Measurements from ENCODE around the gene GADD45B. TPM values are rescaled to one million over a fixed set of nuclear protein-coding genes. Genes with fewer than 3 reads are reported as not detected.

The GADD45B gene
- total and polyA plus RNA-seq, 2 donors (not counting 3 experiments of a cell fraction or from before 2014, with no cell fraction given), result 61.3 to 267 TPM

DNA sequence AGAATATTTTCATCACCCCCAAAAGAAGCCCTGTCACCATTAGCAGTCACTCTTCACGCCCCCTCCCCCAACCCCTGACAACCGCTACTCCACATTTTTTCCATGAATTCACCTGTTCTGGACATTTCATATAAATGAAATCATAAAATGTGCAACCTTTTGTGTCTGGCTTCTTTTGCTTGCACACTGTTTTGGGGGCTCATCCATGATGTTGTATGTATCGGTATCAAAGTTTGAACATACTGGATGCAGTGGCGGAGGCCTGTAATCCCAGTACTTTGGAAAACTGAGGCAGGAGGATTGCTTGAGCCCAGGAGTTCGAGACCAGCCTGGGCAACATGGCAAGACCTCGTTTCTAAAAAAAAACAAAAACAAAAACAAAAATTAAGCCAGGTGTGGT is 7.2 kb downstream of the GADD45B start:
- dilution Hi-C loops (cut with MboI; ENCODE audit: extremely low pct_ligation_motif_present, low sequenced_read_pairs), result no loop called here

More for the DNA sequence above, 7.2 kb downstream of the GADD45B start:
- Histone ChIP-seq H3K27me3 (ENCODE audit: control insufficient read depth in 2 of 2, insufficient read depth in 2 of 2, low read length in 2 of 2) (no peaks in the 10 kb centered on the region), H3K36me3 (ENCODE audit: control insufficient read depth in 2 of 2, extremely low read depth in 1 of 2, insufficient read depth in 2 of 2, low read length in 2 of 2) (no peaks in the 10 kb centered on the region), H2AFZ (ENCODE audit: low read depth, low read length) (no peak overlapping the region), H3K27ac (ENCODE audit: insufficient read depth, low read depth, low read length) (no peak overlapping the region), H3K4me2 (ENCODE audit: insufficient read depth, low read length) (no peak overlapping the region), H3K9me3 (replicated peaks; ENCODE audit: control insufficient read depth, insufficient read depth, low read length) (no peaks in the 10 kb centered on the region), H3K4me3 (replicated peaks in 1 of 3; ENCODE audit: insufficient read depth in 1 of 3, low read depth in 1 of 3, low read length in 3 of 3) (no peak overlapping the region), H4K20me1 (replicated peaks; ENCODE audit: control insufficient read depth, extremely low read depth, insufficient read depth, low read length) (no peaks in the 10 kb centered on the region), H3K4me1 (ENCODE audit: control insufficient read depth, extremely low read depth, insufficient read depth, low read length) (peaks cover 5% of the 10 kb centered on the region), H3K79me2 (ENCODE audit: control insufficient read depth, insufficient read depth, low read length) (peaks cover 6% of the 10 kb centered on the region), H3K9ac (replicated peaks; ENCODE audit: extremely low read depth, insufficient read depth, low read length) (no peak overlapping the region), H3K9me1 (replicated peaks; ENCODE audit: control insufficient read depth, extremely low read depth, insufficient read depth, low read length) (no peaks in the 10 kb centered on the region)
- POLR2A ChIA-PET, result no interaction called here
- FAIRE-seq, result no peak
- intact Hi-C loops (cut with micrococcal nuclease), result no loop called here
- DNase-seq (ENCODE audit: low read depth, low spot score), result no peak
- BruUV-seq (replicated peaks), result no TSS peak
- CTCF ChIA-PET, result no interaction called here
- TF ChIP-seq POLR2A (IDR thresholded peaks at IDR 0.05; ENCODE audit: low read depth, low read length) (no peak), EZH2 (IDR thresholded peaks at IDR 0.05; ENCODE audit: borderline replicate concordance, low read depth, low read length, severe bottlenecking) (no peak), GATA2 (IDR thresholded peaks at IDR 0.05; ENCODE audit: insufficient read depth, insufficient read length, low read depth, low read length) (no peak), JUN (IDR thresholded peaks at IDR 0.05; ENCODE audit: borderline replicate concordance, insufficient read depth, insufficient read length, low read depth) (no peak), POLR2AphosphoS5 (IDR thresholded peaks at IDR 0.05; ENCODE audit: insufficient read depth, low read depth, low read length) (no peak), FOS (IDR thresholded peaks at IDR 0.05; ENCODE audit: borderline replicate concordance, insufficient read depth, low read length) (no peak), MYC (IDR thresholded peaks at IDR 0.05; ENCODE audit: low read depth, low read length) (no peak)
- TF ChIP-seq, protein P1, sequence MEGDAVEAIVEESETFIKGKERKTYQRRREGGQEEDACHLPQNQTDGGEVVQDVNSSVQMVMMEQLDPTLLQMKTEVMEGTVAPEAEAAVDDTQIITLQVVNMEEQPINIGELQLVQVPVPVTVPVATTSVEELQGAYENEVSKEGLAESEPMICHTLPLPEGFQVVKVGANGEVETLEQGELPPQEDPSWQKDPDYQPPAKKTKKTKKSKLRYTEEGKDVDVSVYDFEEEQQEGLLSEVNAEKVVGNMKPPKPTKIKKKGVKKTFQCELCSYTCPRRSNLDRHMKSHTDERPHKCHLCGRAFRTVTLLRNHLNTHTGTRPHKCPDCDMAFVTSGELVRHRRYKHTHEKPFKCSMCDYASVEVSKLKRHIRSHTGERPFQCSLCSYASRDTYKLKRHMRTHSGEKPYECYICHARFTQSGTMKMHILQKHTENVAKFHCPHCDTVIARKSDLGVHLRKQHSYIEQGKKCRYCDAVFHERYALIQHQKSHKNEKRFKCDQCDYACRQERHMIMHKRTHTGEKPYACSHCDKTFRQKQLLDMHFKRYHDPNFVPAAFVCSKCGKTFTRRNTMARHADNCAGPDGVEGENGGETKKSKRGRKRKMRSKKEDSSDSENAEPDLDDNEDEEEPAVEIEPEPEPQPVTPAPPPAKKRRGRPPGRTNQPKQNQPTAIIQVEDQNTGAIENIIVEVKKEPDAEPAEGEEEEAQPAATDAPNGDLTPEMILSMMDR (IDR thresholded peaks at IDR 0.05; ENCODE audit: extremely low read depth in 1 of 2, insufficient read depth in 1 of 2, low read depth in 1 of 2, low read length in 2 of 2), result no peak
- TF ChIP-seq, protein P2, sequence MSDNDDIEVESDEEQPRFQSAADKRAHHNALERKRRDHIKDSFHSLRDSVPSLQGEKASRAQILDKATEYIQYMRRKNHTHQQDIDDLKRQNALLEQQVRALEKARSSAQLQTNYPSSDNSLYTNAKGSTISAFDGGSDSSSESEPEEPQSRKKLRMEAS (IDR thresholded peaks at IDR 0.05; ENCODE audit: insufficient read depth, insufficient read length), result no peak

Data from endothelial cell of umbilical vein (primary cell).